Right lung (tissue), 5 donors: ENCODE data around the gene KLC1. TPM values are rescaled to one million over a fixed set of nuclear protein-coding genes. Genes with fewer than 3 reads are reported as not detected.

Experiments
- DNase-seq, 2 donors: peaks; one replicate each; pipeline ENCODE4 v3.0.0-alpha.2; 2013
- polyA plus RNA-seq, 5 donors: library from polyadenylated mRNA; unstranded; fragments of 120-200 nt; gene quantifications; one replicate each; pipeline versions ENCODE4 v1.2.1 to v1.2.3, GENCODE V29; 2013; ENCODE audit warnings: inconsistent platforms in 1 of 5, low replicate concordance in 1 of 5; ENCODE audit not compliant: insufficient read length in 5 of 5, insufficient read depth in 1 of 5

The KLC1 gene
- polyA plus RNA-seq, 5 donors = 111 to 152 (median 142) TPM

GRCh38 chr14:103749452-103749851 lies 120.4 kb downstream of the KLC1 start:
- DNase-seq = no peak

GRCh38 chr14:103749860-103750259 lies 120.8 kb downstream of the KLC1 start:
- DNase-seq = no peak

Other genes starting within 250 kb of the KLC1 start
- 100 to 1,000 TPM; 102 to 128 (median 108) TPM for gene MARK3, start 243.8 kb upstream of the KLC1 start, polyA plus RNA-seq
- gene CKB, start 106.4 kb upstream of the KLC1 start, polyA plus RNA-seq = 100 to 1,000 TPM; 127 to 392 (median 208) TPM
- 10 to 100 TPM in 1 of 5 donors, 1 to 10 TPM in 4; 5.2 to 11.3 (median 7.3) TPM for gene TRMT61A, start 100.0 kb upstream of the KLC1 start, polyA plus RNA-seq
- 10 to 100 TPM; 21.1 to 26.8 (median 25.3) TPM for gene BAG5, start 66.6 kb upstream of the KLC1 start, polyA plus RNA-seq
- 10 to 100 TPM; 29.3 to 46.6 (median 40.9) TPM for gene COA8, start 66.3 kb upstream of the KLC1 start, polyA plus RNA-seq
- 10 to 100 TPM; 16.5 to 26.7 (median 21.3) TPM for gene XRCC3, start 86.2 kb downstream of the KLC1 start, polyA plus RNA-seq
- 10 to 100 TPM; 54.1 to 69.0 (median 65.9) TPM for gene ZFYVE21, start 86.6 kb downstream of the KLC1 start, polyA plus RNA-seq
- 10 to 100 TPM; 50.3 to 72.7 (median 61.6) TPM for gene PPP1R13B, start 218.4 kb downstream of the KLC1 start, polyA plus RNA-seq